Stomach smooth muscle (tissue), 2 donors: ENCODE measurements around the gene CARM1.

ENCODE experiments used
- H3K27ac ChIP-seq: one replicate; pipeline ENCODE4 v1.7.0; 2013; ENCODE audit warnings: mild to moderate bottlenecking, low read length, inconsistent platforms
- H3K27me3 ChIP-seq, 2 donors: one replicate each; pipeline ENCODE4 v1.7.0; 2013; ENCODE audit warnings: low read length in 2 of 2; ENCODE audit not compliant: insufficient read depth in 2 of 2, control insufficient read depth in 1 of 2
- H3K36me3 ChIP-seq, 2 donors: one replicate each; pipeline ENCODE4 v1.7.0; 2013; ENCODE audit warnings: low read length in 2 of 2; ENCODE audit not compliant: control insufficient read depth in 2 of 2, insufficient read depth in 2 of 2
- H3K4me1 ChIP-seq: one replicate; pipeline ENCODE4 v1.7.0; 2013; ENCODE audit warnings: low read length; ENCODE audit not compliant: control insufficient read depth, insufficient read depth
- H3K4me3 ChIP-seq, 2 donors: one replicate each; pipeline ENCODE4 v1.7.0; 2013; ENCODE audit warnings: low read length in 2 of 2
- H3K9ac ChIP-seq, 2 donors: one replicate each; pipeline ENCODE4 v1.7.0; 2013; ENCODE audit warnings: low read length in 2 of 2, mild to moderate bottlenecking in 1 of 2
- H3K9me3 ChIP-seq, 2 donors: one replicate each; pipeline ENCODE4 v1.7.0; 2013; ENCODE audit warnings: low read length in 2 of 2; ENCODE audit not compliant: control insufficient read depth in 2 of 2
- donor health status: healthy.
- donor health status: Pancreatic carcinoma.

Gene CARM1

GRCh38 chr19:10964903-10965302, 93.5 kb downstream of the CARM1 start:
- no peaks in the 10 kb centered on the region for H3K9me3 ChIP-seq
- no peak overlapping the region for H3K9ac ChIP-seq
- no peaks in the 10 kb centered on the region for H3K36me3 ChIP-seq
- no peak overlapping the region for H3K4me3 ChIP-seq
- no peak overlapping the region for H3K27ac ChIP-seq
- H3K27me3 ChIP-seq, result no peaks in the 10 kb centered on the region
- H3K4me1 ChIP-seq, result peaks cover 10% of the 10 kb centered on the region

- no peak overlapping the region for H3K4me3 ChIP-seq
- H3K9me3 ChIP-seq, result no peaks in the 10 kb centered on the region
- H3K27me3 ChIP-seq, result no peaks in the 10 kb centered on the region
- peaks cover 10% of the 10 kb centered on the region for H3K4me1 ChIP-seq
- H3K9ac ChIP-seq, result no peak overlapping the region
- no peak overlapping the region for H3K27ac ChIP-seq
- no peaks in the 10 kb centered on the region for H3K36me3 ChIP-seq
Measured at GRCh38 chr19:10965398-10965797, 94.0 kb downstream of the CARM1 start.

- Histone ChIP-seq H3K4me1 (peaks cover 9% of the 10 kb centered on the region), H3K36me3 (no peaks in the 10 kb centered on the region), H3K4me3 (no peak overlapping the region), H3K9me3 (no peaks in the 10 kb centered on the region), H3K9ac (no peak overlapping the region), H3K27me3 (no peaks in the 10 kb centered on the region), H3K27ac (no peak overlapping the region)
Measured at GRCh38 chr19:10966809-10967208, 95.5 kb downstream of the CARM1 start.

- Histone ChIP-seq H3K36me3 (no peaks in the 10 kb centered on the region), H3K4me1 (peaks cover 2% of the 10 kb centered on the region), H3K4me3 (no peak overlapping the region), H3K9ac (peak overlapping the region in 1 of 2 donors; percentile 5), H3K9me3 (no peaks in the 10 kb centered on the region), H3K27ac (no peak overlapping the region), H3K27me3 (no peaks in the 10 kb centered on the region)
Measured at GRCh38 chr19:10968527-10969135, 97.3 kb downstream of the CARM1 start.

- Histone ChIP-seq H3K9ac (no peak overlapping the region), H3K27me3 (no peaks in the 10 kb centered on the region), H3K36me3 (no peaks in the 10 kb centered on the region), H3K4me3 (no peak overlapping the region), H3K4me1 (peaks cover 11% of the 10 kb centered on the region), H3K9me3 (no peaks in the 10 kb centered on the region), H3K27ac (no peak overlapping the region)
Measured at GRCh38 chr19:10971107-10971726, 99.9 kb downstream of the CARM1 start.
